IMR-90 (cell line): Measurements from ENCODE around the gene KCNE4. TPM values are rescaled to one million over a fixed set of nuclear protein-coding genes. Genes with fewer than 3 reads are reported as not detected.
A peak's percentile ranks its signal among the peaks of the same experiment; 100 is the strongest.

Experiments
- ATAC-seq: fragments of 200-7000 bp; cut with Tn5 transposase; 2 replicates; pipeline ENCODE4 v1.9.1; 2020; ENCODE audit warnings: low read depth, mild to moderate bottlenecking, moderate library complexity
- BruUV-seq: library from RNA; stranded (reverse); fragments of 400-500 nt; replicated peaks from 2 replicates; lab custom pipeline; 2021; lab: Mats Ljungman, UMichigan
- CTCF ChIA-PET: fragments of 300-600 bp; formaldehyde crosslinking; extraction: SDS; loops from one replicate; lab custom pipeline; 2021; ENCODE audit warnings: antibody characterized with exemption; lab: Yijun Ruan, JAX
- POLR2A ChIA-PET: fragments of 300-600 bp; sonication (Branson Sonifier 250); formaldehyde crosslinking; loops from one replicate; lab custom pipeline; 2022; ENCODE audit warnings: antibody characterized with exemption; ENCODE audit not compliant: unreplicated experiment; lab: Charles Lee
- DNase-seq: peaks from one replicate; pipeline ENCODE4 v3.0.0; 2013
- H2AFZ ChIP-seq: replicated peaks from 2 replicates; pipeline ENCODE3; 2013; ENCODE audit warnings: low read length, mild to moderate bottlenecking; ENCODE audit not compliant: poor library complexity
- H2AK5ac ChIP-seq: 2 replicates; pipeline ENCODE4 v1.6.1; 2013; ENCODE audit warnings: low read depth, low read length, inconsistent platforms
- H2AK9ac ChIP-seq: replicated peaks from 2 replicates; pipeline ENCODE3; 2013; ENCODE audit warnings: mild to moderate bottlenecking, low read depth, low read length, moderate library complexity; ENCODE audit not compliant: poor library complexity
- H2BK120ac ChIP-seq: 2 replicates; pipeline ENCODE4 v1.6.1; 2013; ENCODE audit warnings: low read depth, low read length, inconsistent platforms
- H2BK15ac ChIP-seq: 3 replicates; pipeline ENCODE4 v1.6.1; 2013; ENCODE audit warnings: low read depth, low read length, inconsistent platforms
- H2BK20ac ChIP-seq: 2 replicates; pipeline ENCODE4 v1.6.1; 2013; ENCODE audit warnings: low read depth, mild to moderate bottlenecking, inconsistent platforms, low read length, moderate library complexity
- H2BK5ac ChIP-seq: 2 replicates; pipeline ENCODE4 v1.6.1; 2013; ENCODE audit warnings: mild to moderate bottlenecking, low read depth, low read length, inconsistent platforms; ENCODE audit not compliant: poor library complexity, severe bottlenecking
- H3K14ac ChIP-seq: replicated peaks from 2 replicates; pipeline ENCODE4 v1.6.1; 2013; ENCODE audit warnings: low read depth, low read length, inconsistent platforms
- H3K18ac ChIP-seq: 2 replicates; pipeline ENCODE4 v1.6.1; 2013; ENCODE audit warnings: low read depth, low read length, control low read depth
- H3K23ac ChIP-seq: 2 replicates; pipeline ENCODE4 v1.6.1; 2013; ENCODE audit warnings: low read depth, low read length, inconsistent platforms
- H3K27ac ChIP-seq: 2 replicates; pipeline ENCODE4 v1.5.1; 2013; ENCODE audit warnings: mild to moderate bottlenecking, control low read depth, low read length; ENCODE audit not compliant: insufficient read depth
- H3K27me3 ChIP-seq: 2 replicates; pipeline ENCODE4 v1.6.1; 2013; ENCODE audit warnings: low read length; ENCODE audit not compliant: control insufficient read depth, insufficient read depth
- H3K36me3 ChIP-seq: 2 replicates; pipeline ENCODE4 v1.6.1; 2013; ENCODE audit warnings: low read length, mixed read lengths; ENCODE audit not compliant: control insufficient read depth, insufficient read depth
- H3K4ac ChIP-seq: 2 replicates; pipeline ENCODE4 v1.6.1; 2013; ENCODE audit warnings: low read depth, low read length, inconsistent platforms
- H3K4me1 ChIP-seq: 2 replicates; pipeline ENCODE4 v1.6.1; 2013; ENCODE audit warnings: low read length, mixed read lengths; ENCODE audit not compliant: control insufficient read depth, insufficient read depth
- H3K4me2 ChIP-seq: 2 replicates; pipeline ENCODE4 v1.6.1; 2013; ENCODE audit warnings: low read depth, mild to moderate bottlenecking, control low read depth, low read length, moderate library complexity
- H3K4me3 ChIP-seq: 2 replicates; pipeline ENCODE4 v1.5.1; 2013; ENCODE audit warnings: low read depth, mild to moderate bottlenecking, control low read depth, low read length, moderate library complexity; ENCODE audit not compliant: insufficient read depth
- H3K56ac ChIP-seq: 2 replicates; pipeline ENCODE4 v1.6.1; 2013; ENCODE audit warnings: low read length, inconsistent platforms; ENCODE audit not compliant: insufficient read depth; ENCODE audit errors: extremely low read depth
- H3K79me1 ChIP-seq, 2 experiments: 2 replicates each; pipeline ENCODE4 v1.6.1; 2013; ENCODE audit warnings: low read length in 2 of 2, inconsistent platforms in 1 of 2, low read depth in 1 of 2
- H3K9ac ChIP-seq: 2 replicates; pipeline ENCODE4 v1.6.1; 2013; ENCODE audit warnings: low read depth, low read length, control low read depth
- H3K9me1 ChIP-seq: 2 replicates; pipeline ENCODE4 v1.6.1; 2013; ENCODE audit warnings: low read length, inconsistent platforms; ENCODE audit not compliant: insufficient read depth
- H3K9me3 ChIP-seq: 2 replicates; pipeline ENCODE4 v1.6.1; 2013; ENCODE audit warnings: low read length; ENCODE audit not compliant: control insufficient read depth, insufficient read depth
- H4K20me1 ChIP-seq: 2 replicates; pipeline ENCODE4 v1.6.1; 2013; ENCODE audit warnings: low read length, inconsistent platforms; ENCODE audit not compliant: insufficient read depth
- H4K5ac ChIP-seq: 2 replicates; pipeline ENCODE4 v1.6.1; 2013; ENCODE audit warnings: mild to moderate bottlenecking, low read depth, low read length, control low read depth
- H4K8ac ChIP-seq, 2 experiments: 2 replicates each; pipeline ENCODE4 v1.6.1; 2013; ENCODE audit warnings: low read depth in 2 of 2, low read length in 2 of 2, control low read depth in 1 of 2, inconsistent platforms in 1 of 2
- H4K91ac ChIP-seq: 2 replicates; pipeline ENCODE4 v1.6.1; 2013; ENCODE audit warnings: low read depth, low read length, inconsistent platforms; ENCODE audit not compliant: insufficient read depth
- BHLHE40 ChIP-seq: fragments of 150-350 bp; IDR thresholded peaks from 2 replicates; pipeline ENCODE4 v1.6.1; 2016; ENCODE audit warnings: mild to moderate bottlenecking, low read depth, low read length
- RAD21 ChIP-seq: IDR thresholded peaks from 2 replicates; pipeline ENCODE4 v1.6.1; 2012; ENCODE audit warnings: low read length, improper control_type of control experiment
- SMC3 ChIP-seq: fragments of 150-350 bp; IDR thresholded peaks from 2 replicates; pipeline ENCODE4 v1.6.1; 2016; ENCODE audit warnings: low read depth, mild to moderate bottlenecking, antibody characterized with exemption, low read length, moderate library complexity
- WGBS, 2 experiments: methylation state at CpG; one replicate each; pipeline versions ENCODE4 v1.1.5 to v1.1.7; 2013; ENCODE audit warnings: missing lambda C conversion rate in 2 of 2; ENCODE audit not compliant: insufficient read length in 1 of 2; ENCODE audit errors: extremely low coverage in 2 of 2; 5-methylcytosine and 5-hydroxymethylcytosine counted together
- dilution Hi-C: fragments of 300-500 bp; cut with HindIII; formaldehyde crosslinking; loops from one replicate; pipeline ENCODE4 v1.14.3; 2018; ENCODE audit warnings: low sequenced_read_pairs; ENCODE audit not compliant: unreplicated experiment
- in situ Hi-C: fragments of 300-500 bp; cut with MboI; formaldehyde crosslinking; loops from 3 replicates; pipeline ENCODE4 v1.14.3; 2019; ENCODE audit warnings: low sequenced_read_pairs, inconsistent platforms, mixed read lengths
- intact Hi-C: fragments of 100-400 bp; cut with micrococcal nuclease; formaldehyde crosslinking; loops from 2 replicates; pipeline ENCODE4 v1.10.0; 2022
- polyA plus RNA-seq, 3 experiments: library from polyadenylated mRNA; depleted of rRNA; stranded (reverse); fragments of >200 nt; gene quantifications; 2 replicates each; pipeline ENCODE4 v1.2.3, GENCODE V29; 2012; ENCODE audit warnings: low replicate concordance in 1 of 3
- total RNA-seq: library from RNA; depleted of rRNA; stranded (reverse); fragments of >200 nt; gene quantifications from 2 replicates; pipeline ENCODE4 v1.2.3, GENCODE V29; 2012
- TF ChIP-seq, protein P1 (sequence below): conservative IDR thresholded peaks from 2 replicates; pipeline ENCODE4 v1.5.1; 2012; ENCODE audit warnings: mild to moderate bottlenecking, low read depth, low read length, improper control_type of control experiment

The KCNE4 gene
- total and polyA plus RNA-seq, 2 of the 4 experiments (the other 2 are of a cell fraction), result 6.6 to 6.8 TPM

DNA sequence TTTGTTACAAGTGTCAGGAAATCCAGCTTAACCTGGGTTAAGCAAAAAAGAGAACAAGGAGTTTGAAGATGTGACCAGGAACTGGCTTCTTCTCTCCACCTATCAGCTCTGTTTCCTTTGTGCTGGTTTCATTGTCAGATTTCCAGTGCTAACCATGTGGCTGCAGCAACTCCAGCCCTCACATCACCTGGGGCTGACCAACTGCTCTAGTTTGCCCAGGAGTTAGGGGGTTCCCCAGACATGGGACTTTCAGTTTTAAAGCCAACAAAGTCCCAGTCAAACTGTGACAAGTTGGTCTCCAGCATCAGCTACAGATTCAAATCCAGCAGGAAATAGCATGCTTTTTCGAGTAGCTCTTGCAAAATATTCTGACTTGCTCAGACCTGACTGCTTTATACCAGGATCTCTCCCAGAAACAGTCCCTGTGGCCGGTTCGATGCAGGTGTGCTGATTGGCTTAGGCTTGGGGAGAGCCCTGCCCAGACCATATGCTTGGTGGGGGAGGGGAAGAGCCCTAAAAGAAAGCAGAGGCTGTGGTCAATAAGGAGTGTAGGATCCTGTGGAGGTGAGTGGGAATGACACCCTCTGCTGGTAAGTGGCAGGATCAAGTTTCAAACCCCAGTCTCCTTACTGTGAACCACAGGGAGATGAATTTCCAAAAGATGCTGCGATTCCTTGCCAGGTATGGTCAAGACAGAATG is 49.5 kb downstream of the KCNE4 start:
- Histone ChIP-seq H3K9me1 (no peaks in the 10 kb centered on the region), H2BK5ac (no peak overlapping the region), H3K9ac (no peak overlapping the region), H3K23ac (no peak overlapping the region), H3K4ac (0 out of 2 replicates have a peak overlapping the region, but pooled peaks have one; percentile 50), H2BK20ac (0 out of 2 replicates have a peak overlapping the region, but pooled peaks have one; percentile 16), H3K56ac (no peak overlapping the region), H4K8ac (no peak overlapping the region), H3K18ac (no peak overlapping the region), H2AK9ac (peak overlapping the region; percentile 22), H2AK5ac (no peak overlapping the region), H3K9me3 (no peaks in the 10 kb centered on the region), H3K4me2 (no peak overlapping the region), H3K79me1 (no peaks in the 10 kb centered on the region), H3K14ac (no peak overlapping the region), H4K20me1 (no peaks in the 10 kb centered on the region), H2AFZ (peak overlapping the region; percentile 40), H4K91ac (peak overlapping the region; percentile 4; the same call in 1 of the 2 replicates), H3K4me1 (peaks cover 4% of the 10 kb centered on the region), H2BK15ac (no peak overlapping the region), H3K27ac (no peak overlapping the region), H4K5ac (no peak overlapping the region), H2BK120ac (0 out of 2 replicates have a peak overlapping the region, but pooled peaks have one; percentile 23), H3K4me3 (no peak overlapping the region), H3K36me3 (no peaks in the 10 kb centered on the region), H3K27me3 (no peaks in the 10 kb centered on the region)
- dilution Hi-C loops (no loop called here), in situ Hi-C loops (no loop called here), intact Hi-C loops (loop anchor here (1.0 kb wide), 1 partner anchor 119 kb away; no protein-coding TSS in a partner anchor)
- ChIA-PET POLR2A (no interaction called here), CTCF (interaction anchor here (0.9 to 2.7 kb wide), 5 partner anchors 8 to 163 kb away, joined by 3 to 18 read pairs (median 4); no protein-coding TSS in a partner anchor)
- WGBS, 2 experiments, result 100% methylated on average over 1 of the region's 4 CpGs; no CpG with 5 or more reads in 1 of the 2 experiments
- BruUV-seq, result no TSS peak
- ATAC-seq (peak; percentile 71), DNase-seq (peak; percentile 55)
- TF ChIP-seq, protein P1, sequence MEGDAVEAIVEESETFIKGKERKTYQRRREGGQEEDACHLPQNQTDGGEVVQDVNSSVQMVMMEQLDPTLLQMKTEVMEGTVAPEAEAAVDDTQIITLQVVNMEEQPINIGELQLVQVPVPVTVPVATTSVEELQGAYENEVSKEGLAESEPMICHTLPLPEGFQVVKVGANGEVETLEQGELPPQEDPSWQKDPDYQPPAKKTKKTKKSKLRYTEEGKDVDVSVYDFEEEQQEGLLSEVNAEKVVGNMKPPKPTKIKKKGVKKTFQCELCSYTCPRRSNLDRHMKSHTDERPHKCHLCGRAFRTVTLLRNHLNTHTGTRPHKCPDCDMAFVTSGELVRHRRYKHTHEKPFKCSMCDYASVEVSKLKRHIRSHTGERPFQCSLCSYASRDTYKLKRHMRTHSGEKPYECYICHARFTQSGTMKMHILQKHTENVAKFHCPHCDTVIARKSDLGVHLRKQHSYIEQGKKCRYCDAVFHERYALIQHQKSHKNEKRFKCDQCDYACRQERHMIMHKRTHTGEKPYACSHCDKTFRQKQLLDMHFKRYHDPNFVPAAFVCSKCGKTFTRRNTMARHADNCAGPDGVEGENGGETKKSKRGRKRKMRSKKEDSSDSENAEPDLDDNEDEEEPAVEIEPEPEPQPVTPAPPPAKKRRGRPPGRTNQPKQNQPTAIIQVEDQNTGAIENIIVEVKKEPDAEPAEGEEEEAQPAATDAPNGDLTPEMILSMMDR, result peak; percentile 58
- TF ChIP-seq BHLHE40 (no peak), SMC3 (peak; percentile 70), RAD21 (peak; percentile 70)
